Frontal cortex (tissue), 4 donors: Measurements from ENCODE around the gene PURB. TPM values are rescaled to one million over a fixed set of nuclear protein-coding genes. Genes with fewer than 3 reads are reported as not detected.
"Not testable (repeated sequence)": the region's sequence is repeated elsewhere in the genome, so short reads cannot be mapped to it uniquely, and the experiment has no call there.

Experiments used
- DNase-seq, 2 donors: peaks; one replicate each; pipeline ENCODE4 v3.0.0; 2012; ENCODE audit warnings: low spot score in 2 of 2
- FAIRE-seq: peaks from 2 replicates; lab custom pipeline; 2012; peaks lifted over from hg19 to GRCh38; lab: Jason Lieb, UNC
- total RNA-seq: library from RNA; depleted of rRNA; stranded (reverse); fragments of >200 nt; gene quantifications from one replicate; pipeline ENCODE4 v1.2.3, GENCODE V29; 2014
- donor health status: control.
- donor health status: control.
- donor health status: control.

Gene PURB
- total RNA-seq, 1 donor from 2014 or later = 36.7 TPM

- FAIRE-seq (no peak), DNase-seq (peak in 1 of 2 donors; percentile 36)
These were observed 18.0 kb downstream of the PURB start for GRCh38 chr7:44867073-44867995.

GRCh38 chr7:44861949-44862348 is 23.4 kb downstream of the PURB start:
- FAIRE-seq, DNase-seq: not testable (repeated sequence)

- FAIRE-seq (no peak), DNase-seq (no peak)
These were observed 27.2 kb downstream of the PURB start for GRCh38 chr7:44858161-44858560.

- FAIRE-seq = no peak
These were observed 30.5 kb downstream of the PURB start for GRCh38 chr7:44854644-44855364.

GRCh38 chr7:44853391-44853790 is 31.9 kb downstream of the PURB start:
- no peak for DNase-seq
- FAIRE-seq = no peak

More at GRCh38 chr7:44854644-44855364, 30.5 kb downstream of the PURB start:
- DNase-seq = no peak

- DNase-seq (no peak), FAIRE-seq (no peak)
These were observed 32.7 kb downstream of the PURB start for GRCh38 chr7:44852590-44852989.

GRCh38 chr7:44849885-44850544 is 35.3 kb downstream of the PURB start:
- no peak for DNase-seq
- FAIRE-seq = no peak

- DNase-seq = no peak
- no peak for FAIRE-seq
These were observed 36.0 kb downstream of the PURB start for GRCh38 chr7:44849259-44849884.

- peak; percentile 95 to 96 for DNase-seq
- FAIRE-seq = peak; percentile 97
These were observed 37.3 kb downstream of the PURB start, which contains the start of gene H2AZ2 for GRCh38 chr7:44847920-44848634. TSS of gene H2AZ2 (minus strand) at chr7:44848087. CDS start at chr7:44847971, 116 bp downstream.

GRCh38 chr7:44847509-44847919 is 37.8 kb downstream of the PURB start:
- no peak for FAIRE-seq
- DNase-seq = peak; percentile 81 to 82

GRCh38 chr7:44846816-44847508 is 38.4 kb downstream of the PURB start:
- no peak for FAIRE-seq
- DNase-seq = no peak

GRCh38 chr7:44846390-44846789 is 38.9 kb downstream of the PURB start:
- FAIRE-seq, DNase-seq: not testable (repeated sequence)

- DNase-seq (no peak), FAIRE-seq (no peak)
These were observed 39.9 kb downstream of the PURB start for GRCh38 chr7:44845451-44845850.

- not testable (repeated sequence) for FAIRE-seq, DNase-seq
These were observed 41.9 kb downstream of the PURB start for GRCh38 chr7:44843440-44843839.

- FAIRE-seq, DNase-seq: not testable (repeated sequence)
These were observed 42.7 kb downstream of the PURB start for GRCh38 chr7:44842675-44843074.

- DNase-seq = no peak
- FAIRE-seq = no peak
These were observed 46.6 kb downstream of the PURB start for GRCh38 chr7:44838751-44839150.

- DNase-seq (no peak), FAIRE-seq (no peak)
These were observed 57.8 kb downstream of the PURB start for GRCh38 chr7:44827567-44827966.
